Myocyte (in vitro differentiated cells): ENCODE data around the gene MIEF1. TPM values are rescaled to one million over a fixed set of nuclear protein-coding genes. Genes with fewer than 3 reads are reported as not detected.

Source experiments
- DNase-seq: peaks from one replicate; pipeline ENCODE4 v3.0.0-alpha.2; 2012; ENCODE audit warnings: low read depth
- total RNA-seq: library from RNA; depleted of rRNA; stranded (reverse); fragments of >200 nt; gene quantifications from 2 replicates; pipeline ENCODE4 v1.2.3, GENCODE V29; 2014

The MIEF1 gene
- total RNA-seq, 1 donor from 2014 or later, result 21.0 TPM

DNA sequence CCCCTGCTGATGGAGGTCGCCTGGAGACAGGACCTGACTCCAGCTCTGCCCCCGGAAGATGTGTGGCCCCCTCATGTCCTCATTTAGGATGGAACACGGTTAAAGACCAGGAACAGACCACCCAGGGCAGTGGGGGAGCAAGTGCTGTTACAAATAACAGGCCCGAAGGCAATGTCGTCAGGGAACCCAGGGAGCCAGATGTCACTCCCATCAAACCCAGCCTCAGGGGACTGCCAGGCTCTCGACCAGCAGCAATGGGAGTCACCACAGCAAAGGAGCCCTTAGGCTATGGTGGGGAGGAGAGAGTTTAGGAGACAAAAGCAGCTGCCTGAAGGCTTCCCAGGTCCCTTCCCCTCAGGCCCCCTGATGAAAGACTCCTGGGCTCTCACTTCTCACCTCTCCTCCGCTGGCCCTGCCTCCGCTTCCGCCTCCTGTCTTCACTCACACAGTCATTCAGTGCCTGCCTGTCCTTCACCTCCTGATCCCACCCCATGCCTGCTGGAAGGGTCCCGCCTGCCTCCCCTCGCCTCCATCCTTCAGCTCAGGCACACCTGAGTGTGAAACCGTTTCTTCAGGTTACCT is 26.1 kb downstream of the MIEF1 start:
- no peak for DNase-seq

DNA sequence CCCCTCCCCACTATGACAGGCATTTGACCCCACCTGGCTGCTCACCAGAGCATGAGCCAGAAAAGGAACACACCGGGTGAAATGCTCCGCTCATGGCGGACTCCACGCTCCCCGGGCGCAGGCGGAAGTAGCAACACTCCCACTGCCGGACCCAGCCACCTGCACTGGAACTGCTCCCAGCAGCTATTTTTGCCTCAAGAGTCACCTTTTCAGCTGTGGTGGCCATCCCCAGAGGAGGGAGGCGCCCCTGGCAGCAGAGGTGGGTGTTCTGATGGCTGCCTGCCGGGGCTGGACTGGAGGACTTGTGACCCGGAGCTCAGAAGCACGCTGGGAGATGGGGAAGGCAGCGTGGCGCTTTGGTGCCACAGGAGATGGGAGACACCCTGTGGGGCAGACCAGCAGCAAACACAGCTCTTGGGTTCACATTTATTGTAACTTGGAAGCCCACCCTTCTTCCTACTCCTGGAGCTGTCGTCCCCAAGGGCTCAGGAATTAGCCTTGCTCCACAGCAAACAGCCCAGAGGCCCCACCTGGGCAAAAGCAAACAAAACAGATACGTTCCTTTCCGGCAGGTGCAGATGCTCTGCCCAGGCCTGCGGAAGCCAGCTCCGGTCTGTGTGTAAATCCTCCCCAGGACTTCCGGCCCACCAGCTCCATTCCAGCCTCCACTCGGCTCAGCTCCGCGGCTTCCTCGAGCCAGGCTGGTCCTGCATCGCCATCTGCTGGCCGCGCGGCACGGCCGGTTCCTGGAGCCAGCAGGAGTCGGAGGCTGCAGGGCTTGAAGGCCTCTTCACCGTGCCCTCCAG is 26.8 kb downstream of the MIEF1 start:
- DNase-seq, result peak; percentile 85

DNA sequence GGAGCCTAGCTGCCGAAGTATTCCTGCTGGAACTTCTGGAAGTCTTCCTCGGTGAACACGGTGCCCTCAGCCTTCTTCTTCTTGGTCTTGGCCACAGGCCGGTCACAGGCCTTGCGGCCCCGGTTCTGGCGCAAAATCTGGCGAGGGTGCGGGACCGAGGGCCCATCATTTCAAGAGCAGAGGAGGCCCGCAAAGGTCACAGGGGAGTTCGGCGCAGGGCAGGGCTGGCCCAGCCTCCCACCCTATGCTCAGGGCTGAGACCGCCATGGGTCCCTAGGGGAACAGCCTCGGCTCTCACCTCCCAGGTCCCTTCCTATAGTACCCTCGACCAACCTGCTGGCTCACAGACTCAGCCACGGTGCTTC is 27.4 kb downstream of the MIEF1 start:
- no peak for DNase-seq

DNA sequence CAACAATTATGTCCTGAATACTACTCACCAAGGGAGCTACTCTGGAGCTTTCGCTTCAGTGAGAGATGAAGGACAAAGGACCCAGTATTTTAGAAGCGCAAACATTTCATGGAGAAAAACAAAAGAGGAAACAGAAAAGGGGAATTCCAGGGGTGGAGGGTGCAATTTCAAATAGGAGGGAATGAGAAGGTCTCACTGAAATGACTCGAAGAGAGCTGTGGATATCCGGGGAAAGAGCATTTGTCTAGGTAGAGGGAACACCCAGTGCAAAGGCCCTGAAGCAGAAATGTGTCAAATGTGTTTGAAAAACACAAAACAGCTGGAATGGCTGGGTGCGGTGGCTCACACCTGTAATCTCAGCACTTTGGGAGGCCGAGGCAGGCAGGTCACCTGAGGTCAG is 28.0 kb downstream of the MIEF1 start:
- no peak for DNase-seq

DNA sequence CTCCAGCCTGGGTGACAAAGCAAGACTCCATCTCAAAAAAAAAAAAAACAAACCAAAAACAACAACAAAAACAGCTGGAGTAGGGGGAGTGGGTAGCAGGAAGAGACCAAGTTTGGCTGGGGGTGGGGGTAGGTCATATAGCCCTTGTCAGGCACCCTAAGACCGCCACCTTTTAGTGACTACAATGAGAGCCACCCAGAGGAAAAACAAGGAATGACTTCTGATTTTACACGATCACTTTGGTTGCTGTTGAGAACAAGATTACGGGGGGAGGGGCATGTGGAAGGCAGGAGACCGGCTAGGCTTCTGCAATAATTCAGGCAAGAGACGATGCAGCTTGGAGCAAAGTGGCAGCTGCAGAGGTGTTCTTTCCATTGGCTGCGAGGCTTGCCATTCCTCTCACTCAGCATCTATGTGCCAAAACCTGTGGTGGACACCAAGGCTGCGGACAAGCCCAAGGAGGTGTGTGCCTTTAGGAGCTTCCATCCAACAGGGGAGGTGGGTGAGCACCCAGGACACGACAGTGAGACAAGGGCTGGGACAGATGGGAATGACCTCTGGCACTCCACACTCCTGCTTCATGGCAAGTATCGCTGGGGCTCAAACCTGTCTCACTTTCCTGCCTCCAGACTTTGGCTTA is 28.7 kb downstream of the MIEF1 start:
- no peak for DNase-seq

DNA sequence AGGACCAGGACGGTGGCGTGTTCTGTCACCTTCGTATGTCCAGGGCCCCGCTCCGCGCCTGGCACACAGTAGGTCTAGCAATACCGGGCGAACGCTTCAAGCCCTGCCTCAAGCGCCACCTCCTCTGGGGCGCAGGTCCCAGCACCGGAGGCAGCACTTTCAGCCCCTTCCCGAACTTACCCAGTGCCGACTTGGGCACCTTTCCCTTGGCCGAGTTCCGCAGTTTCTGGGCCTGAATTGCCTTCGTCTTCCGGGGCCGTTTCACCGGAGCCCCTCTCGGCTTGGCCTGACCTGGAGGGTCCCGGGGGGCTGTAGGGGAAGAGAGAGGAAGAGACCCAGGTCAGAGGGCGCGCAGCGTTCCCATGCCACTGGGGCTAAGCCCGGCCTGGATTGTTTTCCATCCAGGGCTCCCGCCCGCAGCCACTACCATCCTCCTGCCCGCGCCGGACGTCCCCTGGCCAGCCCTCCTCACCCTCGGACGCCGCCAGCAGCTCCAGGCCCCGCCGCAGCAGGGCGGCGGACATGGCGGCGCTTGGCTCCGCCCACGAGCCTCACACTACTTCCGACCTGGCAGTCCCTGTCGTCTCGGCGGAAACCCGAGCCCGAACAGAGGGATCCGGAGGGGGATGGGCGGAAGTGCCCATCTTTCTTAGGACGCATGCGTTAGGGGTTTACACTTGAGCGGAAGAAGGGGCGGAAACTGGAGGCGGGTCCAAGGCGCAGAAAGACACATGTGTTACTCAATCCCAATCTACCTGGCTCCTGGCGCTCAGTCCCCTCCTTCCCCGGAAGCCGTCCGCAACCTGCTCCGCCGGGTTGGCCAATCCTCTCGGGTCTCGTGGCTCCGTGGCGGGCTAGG is 30.4 kb downstream of the MIEF1 start, which contains the start of gene RPS19BP1:
Gene RPS19BP1 (minus strand): TSS at position 534 of the 859 bp plus-strand sequence. CDS start 10 bp downstream, at position 524.
- DNase-seq, result peak; percentile 100

DNA sequence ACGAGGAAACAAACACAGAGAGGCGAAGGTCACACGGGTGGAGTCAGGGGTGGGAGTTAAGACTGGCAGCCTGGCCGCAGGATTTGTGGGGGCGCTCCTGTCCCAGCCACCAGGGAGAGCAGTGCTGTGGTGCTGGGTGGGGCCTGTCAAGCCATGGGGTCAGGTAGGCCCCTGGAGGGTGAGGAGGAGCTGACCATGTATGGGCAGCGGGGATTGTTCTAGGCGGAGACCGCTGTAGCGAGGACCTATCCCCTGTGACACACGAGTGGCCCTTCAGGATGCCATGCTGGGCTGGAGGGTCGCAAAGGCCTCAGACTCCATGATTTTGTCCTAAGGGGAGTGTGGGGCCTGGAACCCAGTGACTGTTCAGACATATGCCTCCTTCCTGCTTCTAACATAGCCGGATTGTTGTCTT is 32.0 kb downstream of the MIEF1 start:
- no peak for DNase-seq

DNA sequence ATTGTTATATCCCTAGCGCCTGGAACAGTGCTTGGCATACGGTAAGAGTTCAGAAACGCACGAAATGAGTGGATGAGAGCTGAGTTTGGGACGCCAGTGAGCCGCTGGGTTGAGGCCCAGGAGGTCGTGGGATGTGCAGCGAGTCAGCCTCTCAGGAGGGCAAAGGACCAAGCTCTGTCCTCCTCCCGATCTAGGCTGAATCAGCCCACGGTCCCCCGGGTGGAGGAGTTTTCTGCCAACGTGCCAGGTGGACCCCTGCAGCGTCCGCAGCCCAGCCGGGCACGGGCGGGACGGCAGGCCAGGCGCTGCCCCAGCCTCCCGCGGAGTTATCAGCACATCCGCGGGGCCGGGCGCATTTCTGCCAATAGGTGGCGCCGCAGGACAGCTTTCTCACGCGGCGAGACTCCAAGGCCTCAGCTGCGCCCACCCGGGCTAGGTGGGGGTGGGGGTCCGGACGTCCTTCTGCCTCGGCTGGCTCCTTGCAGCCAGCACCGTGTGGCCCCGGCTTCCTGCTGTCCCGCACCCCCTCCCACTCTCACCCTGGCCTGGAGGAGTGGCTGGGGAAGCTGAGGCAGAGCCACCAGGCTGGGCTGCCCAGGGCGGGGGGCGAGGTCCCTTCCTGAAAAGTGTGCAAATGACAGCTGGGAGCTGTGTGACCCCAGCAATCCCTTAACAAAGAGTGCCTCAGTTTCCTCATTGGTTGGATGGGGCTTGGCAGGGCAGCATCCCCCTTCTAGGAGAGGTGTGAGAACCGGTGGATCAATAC is 32.7 kb downstream of the MIEF1 start:
- DNase-seq, result peak; percentile 76

DNA sequence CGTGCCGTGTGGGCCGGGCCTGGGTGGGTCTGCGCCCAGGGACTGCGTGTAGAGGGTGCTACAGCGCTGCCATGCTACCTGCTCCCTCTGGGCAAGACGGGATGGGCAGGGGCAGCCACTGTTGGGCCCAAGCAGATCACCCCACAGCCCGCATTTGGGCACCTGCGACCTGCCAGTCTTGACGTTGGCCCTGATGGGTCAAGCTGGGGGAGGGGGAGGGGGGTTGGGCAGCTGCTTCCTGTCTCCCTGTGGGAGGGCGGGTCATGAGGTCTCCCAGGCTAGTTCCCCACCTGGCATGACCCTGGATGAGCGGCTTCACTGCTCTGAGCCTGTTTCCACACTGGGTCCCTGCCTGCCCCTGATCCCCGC is 33.3 kb downstream of the MIEF1 start:
- DNase-seq, result no peak

DNA sequence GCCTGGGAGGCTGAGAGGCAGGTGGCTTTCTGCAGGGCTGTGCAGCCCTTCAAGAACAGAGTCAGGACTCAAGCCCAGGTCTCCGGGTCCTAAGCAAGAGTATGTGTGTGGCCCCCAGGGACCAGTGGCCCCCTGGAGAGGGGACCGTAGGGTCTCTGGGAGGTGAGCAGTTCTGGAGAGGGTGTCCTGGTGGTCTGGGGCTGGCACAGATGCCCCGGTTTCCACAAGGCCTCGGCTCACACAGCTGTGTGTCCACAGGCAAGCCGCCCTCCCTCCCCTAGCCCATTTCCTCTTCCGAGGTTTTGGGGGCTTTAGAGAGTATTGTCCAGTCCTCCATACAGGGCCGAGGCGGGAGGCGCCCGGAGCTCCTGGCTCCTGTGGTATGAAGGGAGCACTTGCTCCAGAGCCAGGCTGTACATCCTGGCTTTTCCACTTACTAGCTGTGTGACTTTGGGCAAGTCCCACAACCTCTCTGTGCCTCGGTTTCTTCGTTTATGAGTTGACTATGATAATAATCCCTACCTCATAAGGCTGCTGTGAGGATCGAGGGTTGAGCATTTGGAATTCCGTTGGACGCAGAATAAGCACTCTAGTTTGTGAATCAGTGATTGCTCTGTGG is 33.9 kb downstream of the MIEF1 start:
- no peak for DNase-seq

DNA sequence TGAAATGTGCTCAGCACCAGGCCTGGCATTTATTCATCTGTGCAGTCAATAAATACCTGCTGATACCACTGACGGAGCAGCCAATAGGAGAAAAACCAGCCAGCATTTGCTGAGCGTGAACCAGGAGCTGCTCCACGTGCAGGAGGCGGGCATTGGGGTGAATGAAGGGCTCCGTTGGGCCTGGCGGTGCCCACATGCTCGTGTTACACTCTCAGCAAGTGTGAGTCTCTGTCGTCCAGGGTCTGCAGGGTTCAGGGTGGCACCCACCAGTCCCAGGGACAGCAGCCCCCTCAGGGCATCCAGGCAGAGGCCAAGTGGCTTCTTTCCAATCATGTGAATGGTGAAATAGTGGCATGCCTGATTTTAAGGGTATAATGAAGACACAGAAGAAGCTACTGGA is 34.6 kb downstream of the MIEF1 start:
- no peak for DNase-seq

DNA sequence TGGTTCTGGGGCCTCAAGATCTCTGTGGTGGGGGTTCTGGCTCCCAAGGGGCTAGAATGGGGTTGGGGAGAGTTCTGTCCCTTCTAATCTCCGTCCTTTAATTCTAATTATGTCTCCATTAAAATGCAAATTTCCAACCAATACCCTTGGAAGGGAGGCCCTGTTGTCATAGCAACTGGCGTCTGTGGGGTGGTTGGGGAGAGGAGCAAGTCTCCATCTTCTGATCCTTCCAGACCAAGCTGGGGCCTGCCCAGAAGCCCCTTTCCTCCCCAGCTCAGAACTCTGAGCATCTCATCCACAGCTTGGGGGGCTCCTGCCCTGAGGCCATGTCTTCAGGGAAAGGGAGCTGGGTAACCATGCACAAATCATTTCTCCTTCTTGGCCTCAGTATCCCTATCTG is 35.9 kb downstream of the MIEF1 start:
- DNase-seq, result no peak

DNA sequence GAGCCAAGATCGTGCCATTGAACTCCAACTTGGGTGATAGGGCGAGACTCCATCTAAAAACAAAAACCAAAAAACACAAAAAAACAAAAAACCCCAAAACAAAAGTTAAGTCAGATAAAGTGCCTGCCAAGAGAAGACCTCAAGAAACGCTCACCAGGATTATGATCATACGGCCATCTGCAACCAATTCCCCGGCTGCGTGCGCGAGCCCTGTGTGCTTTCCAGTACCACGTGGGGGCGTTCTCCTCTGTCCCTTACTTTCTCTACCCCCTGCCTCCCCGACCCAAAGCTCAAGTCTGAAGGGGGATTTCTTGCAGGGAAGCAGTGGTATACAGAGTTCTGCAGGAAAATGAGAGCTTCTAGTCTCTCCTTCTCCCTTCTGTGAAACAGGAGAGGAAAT is 41.0 kb downstream of the MIEF1 start:
- no peak for DNase-seq

DNA sequence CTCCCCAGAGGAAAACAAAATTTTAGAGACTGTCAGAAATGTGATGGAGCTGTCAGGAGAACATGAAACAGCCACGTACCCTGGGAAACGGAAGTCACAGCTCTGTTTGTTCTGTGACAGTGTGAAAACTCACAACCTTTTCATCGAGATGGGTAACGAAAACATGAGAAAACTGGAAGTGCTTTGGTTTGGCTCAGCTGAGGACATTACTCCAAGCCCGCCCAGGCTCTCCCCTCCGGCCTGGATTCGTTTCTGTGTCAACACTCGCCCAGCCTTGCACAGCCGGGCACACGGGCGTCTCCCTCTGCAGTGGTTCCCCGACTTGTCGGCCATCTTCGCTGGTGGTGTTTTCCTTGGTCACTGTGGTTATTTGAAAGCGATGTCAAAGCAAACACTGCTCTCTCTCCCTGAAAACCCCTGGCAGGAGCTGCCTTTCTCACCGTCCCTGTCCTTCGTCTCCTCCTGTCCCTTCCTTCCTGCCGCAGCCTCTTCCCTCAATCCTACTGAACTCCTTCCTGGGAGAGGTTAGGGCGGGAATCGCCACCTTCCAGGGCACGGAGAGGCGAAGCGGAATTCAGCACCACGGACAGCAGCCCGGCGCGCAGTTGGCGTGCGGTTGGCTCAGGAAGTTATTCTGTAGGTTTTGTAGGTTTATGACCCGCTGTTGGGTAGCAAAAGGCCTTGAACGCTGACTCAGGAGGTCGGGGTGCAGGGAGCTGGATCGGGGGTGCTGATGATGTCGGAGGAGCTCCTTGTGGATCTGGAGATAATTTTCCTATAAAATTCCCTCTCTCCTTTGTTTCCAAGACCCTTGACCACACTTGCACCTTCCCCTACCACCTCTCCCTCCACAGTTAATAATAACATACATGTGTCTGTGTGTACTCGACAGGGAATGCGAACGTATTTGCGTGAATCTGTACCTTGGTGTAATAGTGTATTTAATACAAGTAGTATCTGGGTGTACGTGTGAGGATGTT is 43.6 kb downstream of the MIEF1 start:
- DNase-seq, result no peak

DNA sequence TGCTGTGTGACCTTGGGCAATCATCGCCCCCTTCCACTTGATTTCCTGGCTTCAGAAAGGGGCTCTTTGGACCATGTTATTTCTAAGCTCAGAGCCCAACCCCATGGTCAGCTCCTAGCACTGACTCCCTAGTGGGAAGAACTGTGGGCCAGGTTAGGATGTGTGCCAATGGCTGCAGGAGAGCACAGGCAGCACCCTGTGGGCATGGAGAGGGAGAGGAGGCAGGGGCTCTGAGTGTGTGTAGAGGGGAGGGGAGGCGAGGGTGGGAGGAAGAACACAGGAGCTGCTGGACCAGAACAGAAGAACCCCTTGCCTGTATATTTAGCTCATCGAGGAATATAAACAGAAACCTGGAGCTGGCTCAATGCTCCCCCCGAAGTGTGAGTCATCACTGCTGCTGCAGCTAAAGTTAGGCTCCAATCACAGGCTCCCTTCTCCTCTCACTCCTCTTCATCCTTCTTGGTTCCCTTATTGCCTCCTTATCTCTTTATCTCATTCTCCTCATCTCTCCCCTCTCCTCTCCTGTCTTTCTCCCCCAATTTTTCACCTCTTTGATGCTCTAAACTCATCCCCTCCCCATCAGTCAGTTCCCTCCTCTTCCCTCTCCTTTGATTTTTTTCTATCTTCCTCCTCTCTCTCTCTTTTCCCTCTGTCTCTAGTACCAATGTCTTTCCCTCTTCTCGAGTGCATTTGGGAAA is 44.9 kb downstream of the MIEF1 start:
- DNase-seq, result peak; percentile 48

DNA sequence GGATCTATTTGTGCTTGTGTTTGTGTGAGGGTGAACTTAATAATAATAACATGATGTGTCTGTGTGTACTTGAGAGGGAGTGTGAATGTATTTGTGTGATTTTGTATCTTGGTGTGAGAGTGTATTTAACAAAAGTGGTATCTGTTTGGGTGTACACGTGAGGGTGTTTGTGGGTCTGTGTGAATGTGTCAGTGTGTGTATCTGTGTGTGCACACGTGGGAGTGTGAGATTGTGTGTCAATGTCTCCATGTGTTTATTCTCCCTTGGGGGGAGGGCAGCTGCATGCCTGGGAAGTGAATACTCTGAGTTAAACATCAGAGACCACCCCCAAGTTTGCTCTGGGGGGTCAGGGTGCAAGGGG is 45.5 kb downstream of the MIEF1 start:
- DNase-seq, result no peak

DNA sequence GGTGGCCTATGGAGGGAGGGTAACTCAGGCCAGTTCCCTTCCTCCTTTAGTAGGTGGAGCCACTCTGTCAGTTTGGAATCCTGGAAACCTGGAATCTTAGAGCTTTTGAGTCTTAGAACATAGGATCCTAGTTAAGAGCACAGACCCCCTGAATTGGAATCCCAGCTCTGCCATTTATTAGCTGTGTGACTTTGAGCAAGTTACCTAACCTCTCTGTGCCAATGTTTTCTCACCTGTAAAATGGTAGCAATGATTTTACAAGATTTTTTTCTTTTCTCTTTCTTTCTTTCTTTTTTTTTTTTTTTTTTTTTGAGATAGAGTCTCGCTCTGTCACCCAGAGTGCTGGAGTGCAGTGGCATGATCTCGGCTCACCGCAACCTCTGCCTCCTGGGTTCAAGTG is 51.3 kb downstream of the MIEF1 start:
- DNase-seq, result no peak

DNA sequence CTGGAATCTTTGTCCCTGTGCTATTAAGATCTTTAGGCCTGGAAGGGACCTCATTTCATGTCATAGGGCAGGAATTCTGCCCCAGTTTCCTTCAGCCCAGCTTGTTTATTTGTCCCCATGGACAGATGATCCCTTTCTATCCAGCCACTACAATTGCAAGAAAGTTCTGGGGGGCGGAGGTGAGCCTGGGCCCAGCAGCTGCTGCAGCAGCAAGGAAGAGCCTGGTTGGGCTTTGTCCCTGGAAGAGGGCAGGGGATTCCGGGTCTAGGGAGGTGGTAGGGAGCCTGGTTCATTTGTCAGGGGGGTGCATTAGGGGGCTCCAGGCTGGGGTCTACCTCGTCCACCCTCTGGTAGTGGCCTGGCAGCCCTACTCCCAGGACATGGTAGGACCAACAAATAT is 52.1 kb downstream of the MIEF1 start:
- no peak for DNase-seq
